Measurements from ENCODE around the gene CDH23.

Gene CDH23

GRCh38 chr10:71704816-71705215 lies 308.1 kb downstream of the CDH23 start:
- Histone ChIP-seq H3K27me3 (ENCODE audit: control insufficient read depth in 1 of 2, insufficient read depth in 2 of 2, low read length in 2 of 2) (no peaks in the 10 kb centered on the region), H3K27ac (ENCODE audit: low read depth, low read length) (no peak overlapping the region), H3K36me3 (ENCODE audit: insufficient read depth, low read length) (no peaks in the 10 kb centered on the region), H3K9ac (ENCODE audit: low read length) (no peak overlapping the region), H3K4me3 (ENCODE audit: low read depth in 1 of 2, low read length in 2 of 2) (no peak overlapping the region), H3K9me3 (ENCODE audit: low read length) (no peaks in the 10 kb centered on the region), H3K4me1 (ENCODE audit: insufficient read depth, low read length) (no peaks in the 10 kb centered on the region)

- H3K4me3 ChIP-seq (ENCODE audit: low read depth in 1 of 2, low read length in 2 of 2): no peak overlapping the region
- H3K4me1 ChIP-seq (ENCODE audit: insufficient read depth, low read length): no peaks in the 10 kb centered on the region
- H3K9me3 ChIP-seq (ENCODE audit: low read length): no peaks in the 10 kb centered on the region
- H3K27ac ChIP-seq (ENCODE audit: low read depth, low read length): no peak overlapping the region
- H3K36me3 ChIP-seq (ENCODE audit: insufficient read depth, low read length): no peaks in the 10 kb centered on the region
- no peak overlapping the region for H3K9ac ChIP-seq (ENCODE audit: low read length)
- H3K27me3 ChIP-seq (ENCODE audit: control insufficient read depth in 1 of 2, insufficient read depth in 2 of 2, low read length in 2 of 2): no peaks in the 10 kb centered on the region
Observed at GRCh38 chr10:71705582-71705981, 308.9 kb downstream of the CDH23 start.

- Histone ChIP-seq H3K27me3 (ENCODE audit: control insufficient read depth in 1 of 2, insufficient read depth in 2 of 2, low read length in 2 of 2) (no peaks in the 10 kb centered on the region), H3K9me3 (ENCODE audit: low read length) (no peaks in the 10 kb centered on the region), H3K36me3 (ENCODE audit: insufficient read depth, low read length) (no peaks in the 10 kb centered on the region), H3K27ac (ENCODE audit: low read depth, low read length) (no peak overlapping the region), H3K9ac (ENCODE audit: low read length) (no peak overlapping the region), H3K4me1 (ENCODE audit: insufficient read depth, low read length) (no peaks in the 10 kb centered on the region), H3K4me3 (ENCODE audit: low read depth in 1 of 2, low read length in 2 of 2) (no peak overlapping the region)
Observed at GRCh38 chr10:71706216-71707121, 309.7 kb downstream of the CDH23 start.

GRCh38 chr10:71707240-71707789 lies 310.6 kb downstream of the CDH23 start:
- H3K4me1 ChIP-seq (ENCODE audit: insufficient read depth, low read length): peaks cover 1% of the 10 kb centered on the region
- H3K9ac ChIP-seq (ENCODE audit: low read length): no peak overlapping the region
- no peaks in the 10 kb centered on the region for H3K27me3 ChIP-seq (ENCODE audit: control insufficient read depth in 1 of 2, insufficient read depth in 2 of 2, low read length in 2 of 2)
- no peaks in the 10 kb centered on the region for H3K36me3 ChIP-seq (ENCODE audit: insufficient read depth, low read length)
- no peak overlapping the region for H3K4me3 ChIP-seq (ENCODE audit: low read depth in 1 of 2, low read length in 2 of 2)
- no peak overlapping the region for H3K27ac ChIP-seq (ENCODE audit: low read depth, low read length)
- H3K9me3 ChIP-seq (ENCODE audit: low read length): no peaks in the 10 kb centered on the region

DNA sequence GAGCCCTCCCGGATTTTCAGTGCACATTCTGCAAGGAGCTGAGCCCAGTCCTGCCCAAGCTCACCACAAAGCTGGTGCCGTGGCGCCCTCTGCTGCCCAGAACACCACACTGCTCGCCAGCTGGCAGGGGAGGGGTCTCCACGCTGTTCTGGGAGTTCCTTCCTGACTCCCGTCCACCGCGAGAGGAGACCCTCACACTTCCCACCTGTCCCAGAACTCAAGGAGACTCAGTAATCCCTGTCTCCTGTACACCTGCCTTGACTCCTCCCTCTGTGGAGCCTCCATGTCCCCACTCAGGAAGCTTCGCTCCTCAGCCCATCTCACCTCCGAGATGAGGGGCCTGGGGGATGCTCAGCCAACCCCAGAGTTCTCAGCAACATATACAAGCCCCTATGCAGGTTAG lies 311.6 kb downstream of the CDH23 start:
- H3K9me3 ChIP-seq (ENCODE audit: low read length): no peaks in the 10 kb centered on the region
- H3K36me3 ChIP-seq (ENCODE audit: insufficient read depth, low read length): no peaks in the 10 kb centered on the region
- H3K27me3 ChIP-seq (ENCODE audit: control insufficient read depth in 1 of 2, insufficient read depth in 2 of 2, low read length in 2 of 2): no peaks in the 10 kb centered on the region
- H3K4me1 ChIP-seq (ENCODE audit: insufficient read depth, low read length): peaks cover 11% of the 10 kb centered on the region
- no peak overlapping the region for H3K27ac ChIP-seq (ENCODE audit: low read depth, low read length)
- no peak overlapping the region for H3K4me3 ChIP-seq (ENCODE audit: low read depth in 1 of 2, low read length in 2 of 2)
- no peak overlapping the region for H3K9ac ChIP-seq (ENCODE audit: low read length)

- Histone ChIP-seq H3K4me1 (ENCODE audit: insufficient read depth, low read length) (peaks cover 20% of the 10 kb centered on the region), H3K27ac (ENCODE audit: low read depth, low read length) (no peak overlapping the region), H3K9ac (ENCODE audit: low read length) (no peak overlapping the region), H3K27me3 (ENCODE audit: control insufficient read depth in 1 of 2, insufficient read depth in 2 of 2, low read length in 2 of 2) (no peaks in the 10 kb centered on the region), H3K9me3 (ENCODE audit: low read length) (no peaks in the 10 kb centered on the region), H3K36me3 (ENCODE audit: insufficient read depth, low read length) (no peaks in the 10 kb centered on the region), H3K4me3 (ENCODE audit: low read depth in 1 of 2, low read length in 2 of 2) (no peak overlapping the region)
Observed at GRCh38 chr10:71708897-71709882, 312.5 kb downstream of the CDH23 start.

DNA sequence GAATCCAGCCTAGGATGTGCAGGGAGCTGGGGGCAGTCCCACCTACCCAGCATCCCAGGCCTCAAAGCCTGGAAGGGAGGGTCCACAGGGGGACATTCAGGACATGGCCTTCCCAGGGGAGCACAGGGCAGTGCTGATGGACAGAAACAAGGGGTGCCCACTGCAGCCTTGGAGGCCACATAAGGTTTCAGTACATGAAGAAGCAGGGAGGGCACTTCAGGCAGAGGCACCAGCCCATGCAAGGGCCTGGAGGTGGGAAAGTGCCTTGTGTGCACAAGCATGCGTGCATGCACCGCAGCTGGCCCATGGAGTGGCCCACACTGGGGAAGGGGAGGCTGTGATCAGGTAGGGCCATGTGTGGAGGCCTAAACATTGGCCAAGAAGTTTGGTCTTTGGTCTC lies 313.8 kb downstream of the CDH23 start:
- Histone ChIP-seq H3K4me3 (ENCODE audit: low read depth in 1 of 2, low read length in 2 of 2) (no peak overlapping the region), H3K27ac (ENCODE audit: low read depth, low read length) (no peak overlapping the region), H3K9ac (ENCODE audit: low read length) (no peak overlapping the region), H3K4me1 (ENCODE audit: insufficient read depth, low read length) (peaks cover 33% of the 10 kb centered on the region), H3K36me3 (ENCODE audit: insufficient read depth, low read length) (no peaks in the 10 kb centered on the region), H3K27me3 (ENCODE audit: control insufficient read depth in 1 of 2, insufficient read depth in 2 of 2, low read length in 2 of 2) (no peaks in the 10 kb centered on the region), H3K9me3 (ENCODE audit: low read length) (no peaks in the 10 kb centered on the region)

GRCh38 chr10:71711052-71711623 lies 314.4 kb downstream of the CDH23 start:
- H3K27me3 ChIP-seq (ENCODE audit: control insufficient read depth in 1 of 2, insufficient read depth in 2 of 2, low read length in 2 of 2): no peaks in the 10 kb centered on the region
- no peak overlapping the region for H3K4me3 ChIP-seq (ENCODE audit: low read depth in 1 of 2, low read length in 2 of 2)
- H3K4me1 ChIP-seq (ENCODE audit: insufficient read depth, low read length): peaks cover 38% of the 10 kb centered on the region
- H3K36me3 ChIP-seq (ENCODE audit: insufficient read depth, low read length): no peaks in the 10 kb centered on the region
- H3K27ac ChIP-seq (ENCODE audit: low read depth, low read length): no peak overlapping the region
- no peak overlapping the region for H3K9ac ChIP-seq (ENCODE audit: low read length)
- no peaks in the 10 kb centered on the region for H3K9me3 ChIP-seq (ENCODE audit: low read length)

GRCh38 chr10:71712170-71712569 lies 315.4 kb downstream of the CDH23 start:
- H3K4me3 ChIP-seq (ENCODE audit: low read depth in 1 of 2, low read length in 2 of 2): no peak overlapping the region
- no peaks in the 10 kb centered on the region for H3K36me3 ChIP-seq (ENCODE audit: insufficient read depth, low read length)
- H3K27me3 ChIP-seq (ENCODE audit: control insufficient read depth in 1 of 2, insufficient read depth in 2 of 2, low read length in 2 of 2): no peaks in the 10 kb centered on the region
- no peaks in the 10 kb centered on the region for H3K9me3 ChIP-seq (ENCODE audit: low read length)
- peak overlapping the region; percentile 93 for H3K27ac ChIP-seq (ENCODE audit: low read depth, low read length)
- H3K4me1 ChIP-seq (ENCODE audit: insufficient read depth, low read length): peaks cover 38% of the 10 kb centered on the region
- H3K9ac ChIP-seq (ENCODE audit: low read length): no peak overlapping the region

DNA sequence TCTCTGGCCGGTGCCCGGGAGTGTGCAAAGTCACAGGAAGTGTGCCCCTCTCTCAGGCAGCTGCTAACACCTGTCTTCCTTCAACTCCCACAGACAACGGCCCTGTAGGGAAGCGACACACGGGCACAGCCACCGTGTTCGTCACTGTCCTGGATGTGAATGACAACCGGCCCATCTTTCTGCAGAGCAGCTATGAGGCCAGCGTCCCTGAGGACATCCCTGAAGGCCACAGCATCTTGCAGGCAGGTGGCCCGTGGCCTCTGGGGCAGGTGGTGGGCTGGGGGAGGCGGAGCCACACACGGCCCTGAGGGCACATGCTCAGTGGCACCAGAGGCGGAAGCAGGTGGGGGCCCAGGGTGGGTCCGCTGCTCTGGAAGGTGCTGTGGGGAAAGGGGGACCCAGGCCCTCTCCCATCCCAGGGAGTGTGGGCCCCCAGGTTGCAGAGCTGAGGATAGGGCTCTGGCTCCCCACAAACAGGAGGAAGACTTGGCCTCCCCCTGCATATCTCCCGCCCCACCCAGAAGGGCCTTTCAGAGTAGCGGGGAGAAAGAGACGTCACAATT lies 315.9 kb downstream of the CDH23 start:
- H3K36me3 ChIP-seq (ENCODE audit: insufficient read depth, low read length): no peaks in the 10 kb centered on the region
- H3K9me3 ChIP-seq (ENCODE audit: low read length): no peaks in the 10 kb centered on the region
- peak overlapping the region; percentile 93 for H3K27ac ChIP-seq (ENCODE audit: low read depth, low read length)
- no peak overlapping the region for H3K9ac ChIP-seq (ENCODE audit: low read length)
- peaks cover 38% of the 10 kb centered on the region for H3K4me1 ChIP-seq (ENCODE audit: insufficient read depth, low read length)
- no peak overlapping the region for H3K4me3 ChIP-seq (ENCODE audit: low read depth in 1 of 2, low read length in 2 of 2)
- no peaks in the 10 kb centered on the region for H3K27me3 ChIP-seq (ENCODE audit: control insufficient read depth in 1 of 2, insufficient read depth in 2 of 2, low read length in 2 of 2)
